Measurements from ENCODE around the gene MEX3A.
"Not testable (repeated sequence)": the region's sequence is repeated elsewhere in the genome, so short reads cannot be mapped to it uniquely, and the experiment has no call there.

The MEX3A gene

GRCh38 chr1:156082309-156083091 lies at the start of gene MEX3A:
MEX3A (minus strand) TSS chr1:156082465; CDS start chr1:156081998, 467 bp downstream.
- DNase-seq: peak; percentile 13

GRCh38 chr1:156130578-156130942 lies 48.3 kb upstream of the MEX3A start:
- DNase-seq: no peak

GRCh38 chr1:156129687-156130577 lies 47.7 kb upstream of the MEX3A start:
- DNase-seq: peak; percentile 12

- no peak for DNase-seq
Measured at GRCh38 chr1:156128654-156129597, 46.7 kb upstream of the MEX3A start.

GRCh38 chr1:156128308-156128653 lies 46.0 kb upstream of the MEX3A start:
- DNase-seq: no peak

- DNase-seq: no peak
Measured at GRCh38 chr1:156126630-156127534, 44.6 kb upstream of the MEX3A start.

GRCh38 chr1:156126043-156126629 lies 43.9 kb upstream of the MEX3A start:
- DNase-seq: no peak

GRCh38 chr1:156125544-156125943 lies 43.3 kb upstream of the MEX3A start:
- DNase-seq: not testable (repeated sequence)

- no peak for DNase-seq
Measured at GRCh38 chr1:156124557-156125483, 42.6 kb upstream of the MEX3A start.

GRCh38 chr1:156123356-156124196 lies 41.3 kb upstream of the MEX3A start:
- DNase-seq: peak; percentile 80

- no peak for DNase-seq
Measured at GRCh38 chr1:156122519-156123355, 40.5 kb upstream of the MEX3A start.

GRCh38 chr1:156122086-156122485 lies 39.8 kb upstream of the MEX3A start:
- DNase-seq: no peak

GRCh38 chr1:156121457-156121856 lies 39.2 kb upstream of the MEX3A start:
- DNase-seq: no peak

GRCh38 chr1:156121005-156121404 lies 38.7 kb upstream of the MEX3A start:
- not testable (repeated sequence) for DNase-seq

- DNase-seq: no peak
Measured at GRCh38 chr1:156120318-156120717, 38.1 kb upstream of the MEX3A start.

GRCh38 chr1:156119503-156120209 lies 37.4 kb upstream of the MEX3A start:
- DNase-seq: no peak

- DNase-seq: no peak
Measured at GRCh38 chr1:156118177-156118868, 36.1 kb upstream of the MEX3A start.

Measured in NCI-H1417 treated with DMSO at 0.1 percent for 48 hours (cell line).